ENCODE results near the gene NCS1.

NCS1 gene

DNA sequence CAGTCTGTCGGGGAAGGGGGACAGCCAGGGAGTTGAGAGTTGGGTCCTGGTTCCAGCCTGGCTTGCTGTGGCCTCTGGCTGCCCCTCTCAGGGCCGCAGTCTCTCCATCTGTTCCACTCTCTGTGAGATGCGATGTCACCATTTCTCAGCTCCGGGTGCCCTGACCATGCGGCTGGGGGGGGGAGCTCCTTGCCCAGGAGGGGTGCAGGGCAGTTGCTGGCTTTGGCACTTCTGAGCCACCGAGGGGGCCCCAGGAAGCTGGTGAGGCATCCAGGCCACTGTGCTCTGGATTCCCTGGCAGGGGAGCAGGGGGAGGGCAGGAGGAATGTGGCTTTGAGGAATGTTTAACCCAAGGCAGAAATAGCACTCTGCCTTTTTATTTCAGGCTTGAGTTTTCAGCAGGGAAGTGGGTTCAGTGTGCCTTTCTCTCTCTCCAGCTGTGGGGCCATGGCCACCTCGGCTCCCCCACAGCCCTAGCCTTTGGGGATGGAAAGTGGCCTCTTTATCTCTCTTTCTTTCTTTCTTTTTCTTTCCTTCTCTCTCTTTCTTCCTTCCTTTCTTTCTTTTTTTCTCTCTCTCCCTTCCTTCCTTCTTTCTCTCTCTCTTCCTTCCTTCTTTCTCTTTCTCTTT, 11.0 kb downstream of the NCS1 start:
- H4K20me1 ChIP-seq = peaks cover 0 to 95% (median 87%) of the 10 kb centered on the region in 11 experiments; a peak in 17 of 22 replicates
- H3K9ac ChIP-seq = peak overlapping the region in 9 of 11 experiments; percentile 1 to 51 (median 44); a peak in 12 of 22 replicates
- no peaks in the 10 kb centered on the region for H3K27me3 ChIP-seq
- H3K36me3 ChIP-seq = peaks cover 0 to 17% (median 5%) of the 10 kb centered on the region in 11 experiments; a peak in 7 of 22 replicates
- no peak overlapping the region for H3K4me3 ChIP-seq
- H3K4me2 ChIP-seq = peak overlapping the region; percentile 8 to 80 (median 62); a peak in 21 of 22 replicates
- no peak for TF ChIP-seq Cebpa-rat (IDR thresholded peaks at IDR 0.05)
- peak overlapping the region in 9 of 11 experiments; percentile 3 to 64 (median 50); a peak in 15 of 22 replicates for H3K27ac ChIP-seq
- peaks cover 33 to 56% (median 50%) of the 10 kb centered on the region in 10 experiments for H3K4me1 ChIP-seq
- no peaks in the 10 kb centered on the region for H3K9me3 ChIP-seq (replicated peaks in 1 of 11)

DNA sequence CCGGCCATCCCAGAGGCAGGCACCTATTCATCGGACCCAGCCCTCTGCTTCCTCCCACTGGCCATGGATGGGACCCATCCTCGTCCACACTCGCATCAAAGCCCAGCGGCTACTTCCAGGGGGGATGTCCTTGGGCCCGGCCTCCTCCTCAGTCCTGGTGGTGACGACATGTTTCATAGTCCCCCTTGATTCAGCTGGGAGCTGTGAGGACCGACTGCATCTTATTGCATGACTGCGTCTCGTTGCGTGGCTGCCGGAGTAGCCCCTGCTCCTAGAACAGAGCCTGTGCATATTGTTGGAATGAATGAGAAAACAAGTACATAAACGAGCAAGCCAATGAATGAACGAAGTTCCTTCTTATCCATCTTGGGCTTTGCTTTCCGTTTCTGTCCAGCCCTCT, 12.8 kb downstream of the NCS1 start:
- peak overlapping the region in 5 of 11 experiments; percentile 9 to 46 (median 31); a peak in 5 of 22 replicates for H3K9ac ChIP-seq
- no peaks in the 10 kb centered on the region for H3K9me3 ChIP-seq (replicated peaks in 1 of 11)
- TF ChIP-seq Cebpa-rat (IDR thresholded peaks at IDR 0.05) = no peak
- H3K4me3 ChIP-seq = no peak overlapping the region
- H4K20me1 ChIP-seq = peaks cover 0 to 99% (median 89%) of the 10 kb centered on the region in 11 experiments; a peak in 17 of 22 replicates
- H3K4me2 ChIP-seq = peak overlapping the region in 9 of 11 experiments; percentile 29 to 72 (median 51); a peak in 14 of 22 replicates
- peak overlapping the region in 2 of 11 experiments; percentile 1 to 21; a peak in 1 of 22 replicates for H3K27ac ChIP-seq
- H3K27me3 ChIP-seq = no peaks in the 10 kb centered on the region
- H3K4me1 ChIP-seq = peaks cover 36 to 72% (median 62%) of the 10 kb centered on the region in 10 experiments
- H3K36me3 ChIP-seq = peaks cover 0 to 17% (median 5%) of the 10 kb centered on the region in 11 experiments; a peak in 7 of 22 replicates

DNA sequence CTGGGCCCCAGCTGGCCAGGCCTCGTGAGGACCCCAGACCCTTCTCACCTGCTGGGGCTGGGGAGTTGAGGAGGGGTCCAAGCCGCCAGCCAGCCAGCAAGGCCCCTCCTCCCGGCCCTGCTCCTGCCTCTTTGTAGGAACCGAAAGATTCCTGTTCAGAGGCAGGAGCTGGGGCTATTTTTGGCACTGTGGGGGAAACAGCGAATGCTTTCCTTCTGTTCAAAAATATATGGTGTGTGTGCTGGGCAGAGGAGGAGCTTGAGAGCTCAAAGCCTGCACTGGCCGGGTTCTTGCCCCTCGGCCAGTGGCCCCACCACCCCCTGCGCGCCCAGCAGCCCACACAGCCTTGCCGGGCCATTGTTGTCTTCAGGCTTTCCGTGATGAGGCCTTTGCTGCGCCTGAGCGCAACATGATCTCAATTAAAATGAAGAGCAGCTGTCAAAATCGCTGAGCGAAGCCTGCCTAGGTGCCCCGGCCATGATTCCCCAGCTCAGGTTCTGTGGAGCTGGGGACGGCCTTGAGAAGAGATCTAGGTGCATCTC, 13.4 kb downstream of the NCS1 start:
- peak overlapping the region in 5 of 11 experiments; percentile 21 to 43 (median 27); a peak in 7 of 22 replicates for H3K27ac ChIP-seq
- peaks cover 0 to 14% (median 4%) of the 10 kb centered on the region in 11 experiments; a peak in 7 of 22 replicates for H3K36me3 ChIP-seq
- no peak for TF ChIP-seq Cebpa-rat (IDR thresholded peaks at IDR 0.05)
- no peaks in the 10 kb centered on the region for H3K27me3 ChIP-seq
- peak overlapping the region; percentile 12 to 72 (median 51); a peak in 21 of 22 replicates for H3K4me2 ChIP-seq
- H3K9ac ChIP-seq = peak overlapping the region; percentile 3 to 53 (median 23); a peak in 15 of 22 replicates
- no peaks in the 10 kb centered on the region for H3K9me3 ChIP-seq (replicated peaks in 1 of 11)
- H3K4me3 ChIP-seq = no peak overlapping the region
- peaks cover 0 to 99% (median 89%) of the 10 kb centered on the region in 11 experiments; a peak in 17 of 22 replicates for H4K20me1 ChIP-seq
- peaks cover 41 to 77% (median 67%) of the 10 kb centered on the region in 10 experiments for H3K4me1 ChIP-seq

DNA sequence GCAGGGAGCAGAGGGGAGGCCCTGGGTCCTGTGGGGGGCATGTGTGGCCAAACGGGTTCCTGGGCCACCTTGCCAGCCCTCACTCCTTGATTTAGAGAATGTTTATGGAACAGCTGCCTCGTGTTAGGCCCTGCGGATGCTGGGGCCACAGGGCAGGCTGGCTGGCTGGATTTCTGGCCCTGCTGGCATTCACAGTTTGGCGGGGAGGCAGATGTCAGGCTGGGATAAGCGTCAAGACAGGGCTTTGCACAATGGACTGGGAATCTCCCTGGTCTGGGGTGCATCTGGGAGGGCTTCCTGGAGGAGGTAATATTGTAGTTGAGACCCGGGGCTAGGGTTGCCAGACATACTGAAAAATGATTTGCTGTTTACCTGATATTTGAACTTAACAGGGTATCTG, 13.8 kb downstream of the NCS1 start:
- Histone ChIP-seq H3K27ac (peak overlapping the region in 4 of 11 experiments; percentile 21 to 40 (median 24); a peak in 4 of 22 replicates), H3K27me3 (no peaks in the 10 kb centered on the region), H3K9ac (peak overlapping the region in 10 of 11 experiments; percentile 3 to 53 (median 26); a peak in 12 of 22 replicates), H3K9me3 (replicated peaks in 1 of 11) (no peaks in the 10 kb centered on the region), H3K4me2 (peak overlapping the region; percentile 12 to 72 (median 51); a peak in 20 of 22 replicates), H3K4me3 (no peak overlapping the region), H4K20me1 (peaks cover 0 to 99% (median 90%) of the 10 kb centered on the region in 11 experiments; a peak in 18 of 22 replicates), H3K36me3 (peaks cover 0 to 10% (median 0%) of the 10 kb centered on the region in 11 experiments; a peak in 3 of 22 replicates), H3K4me1 (peaks cover 46 to 82% (median 72%) of the 10 kb centered on the region in 10 experiments)
- TF ChIP-seq Cebpa-rat (IDR thresholded peaks at IDR 0.05) = no peak

DNA sequence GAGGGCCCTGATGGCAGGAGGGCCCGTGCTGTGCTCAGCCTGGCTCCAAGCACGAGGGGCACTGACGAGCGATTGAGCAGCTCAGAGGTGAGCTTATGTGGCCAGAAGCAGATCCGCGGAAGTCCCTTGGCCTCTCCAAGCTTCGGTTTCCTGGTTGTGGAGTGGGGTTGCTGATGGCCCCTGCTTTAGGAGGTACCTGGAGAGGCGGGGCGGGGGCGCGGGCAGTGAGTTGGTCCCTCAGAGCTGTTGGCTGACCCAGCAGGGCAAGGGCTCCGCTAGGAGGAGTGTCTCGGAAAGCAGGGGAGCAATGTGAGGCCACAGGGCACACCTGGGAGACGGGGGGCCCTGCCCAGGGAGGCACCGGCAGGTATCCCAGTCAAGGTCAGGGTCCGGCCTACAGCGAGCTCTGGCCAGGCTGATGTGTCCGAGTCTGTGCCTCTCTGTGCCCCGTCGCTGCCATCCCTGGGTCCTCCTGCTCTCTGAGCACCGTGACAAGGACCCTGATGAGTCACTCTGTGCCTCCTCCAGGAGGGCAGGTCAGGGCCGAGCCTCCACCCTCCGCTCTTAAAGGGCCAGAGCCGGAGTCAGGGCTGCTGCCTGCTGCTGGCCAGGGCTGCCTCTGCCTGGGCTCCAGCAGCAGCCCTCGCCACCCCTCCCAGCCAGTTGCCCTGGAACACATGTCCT, 14.8 kb downstream of the NCS1 start:
- peak overlapping the region in 5 of 11 experiments; percentile 3 to 52 (median 28); a peak in 6 of 22 replicates for H3K9ac ChIP-seq
- H3K4me1 ChIP-seq = peaks cover 53 to 91% (median 82%) of the 10 kb centered on the region in 10 experiments
- H3K27ac ChIP-seq = peak overlapping the region in 4 of 11 experiments; percentile 17 to 38 (median 27); a peak in 6 of 22 replicates
- H3K27me3 ChIP-seq = no peaks in the 10 kb centered on the region
- no peaks in the 10 kb centered on the region for H3K9me3 ChIP-seq (replicated peaks in 1 of 11)
- TF ChIP-seq Cebpa-rat (IDR thresholded peaks at IDR 0.05) = no peak
- H4K20me1 ChIP-seq = peaks cover 0 to 100% (median 93%) of the 10 kb centered on the region in 11 experiments; a peak in 19 of 22 replicates
- peak overlapping the region; percentile 4 to 72 (median 41); a peak in 17 of 22 replicates for H3K4me2 ChIP-seq
- H3K4me3 ChIP-seq = no peak overlapping the region
- peaks cover 0 to 7% (median 0%) of the 10 kb centered on the region in 11 experiments; a peak in 1 of 22 replicates for H3K36me3 ChIP-seq

DNA sequence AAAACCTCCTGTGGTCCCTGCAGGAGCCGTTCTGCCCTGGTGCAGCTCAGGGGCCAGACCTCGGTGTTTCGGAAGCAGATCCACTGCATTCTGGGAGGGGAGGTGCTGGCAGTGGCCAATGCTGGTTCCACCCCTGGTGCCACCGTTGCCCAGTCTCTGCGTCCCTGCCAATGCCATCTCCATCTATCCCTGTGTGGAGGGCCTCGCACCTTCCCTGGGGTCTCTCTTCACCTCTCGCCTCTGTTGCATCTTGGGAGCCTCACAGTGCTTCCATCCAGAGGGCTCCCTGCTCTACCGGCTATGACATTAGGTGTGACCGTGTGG, 15.3 kb downstream of the NCS1 start:
- H3K9ac ChIP-seq = peak overlapping the region in 3 of 11 experiments; percentile 28 to 52 (median 50); a peak in 3 of 22 replicates
- H3K4me1 ChIP-seq = peaks cover 56 to 94% (median 86%) of the 10 kb centered on the region in 10 experiments
- no peaks in the 10 kb centered on the region for H3K9me3 ChIP-seq (replicated peaks in 1 of 11)
- peaks cover 0 to 100% (median 93%) of the 10 kb centered on the region in 11 experiments; a peak in 19 of 22 replicates for H4K20me1 ChIP-seq
- H3K4me3 ChIP-seq = no peak overlapping the region
- peak overlapping the region; percentile 4 to 72 (median 41); a peak in 14 of 22 replicates for H3K4me2 ChIP-seq
- H3K27me3 ChIP-seq = no peaks in the 10 kb centered on the region
- H3K36me3 ChIP-seq = 0 out of 22 replicates have a peak, but pooled peaks cover 0 to 7% (median 0%) of the 10 kb centered on the region in 11 experiments
- TF ChIP-seq Cebpa-rat (IDR thresholded peaks at IDR 0.05) = no peak
- peak overlapping the region in 3 of 11 experiments; percentile 17 to 38 (median 30); a peak in 3 of 22 replicates for H3K27ac ChIP-seq

DNA sequence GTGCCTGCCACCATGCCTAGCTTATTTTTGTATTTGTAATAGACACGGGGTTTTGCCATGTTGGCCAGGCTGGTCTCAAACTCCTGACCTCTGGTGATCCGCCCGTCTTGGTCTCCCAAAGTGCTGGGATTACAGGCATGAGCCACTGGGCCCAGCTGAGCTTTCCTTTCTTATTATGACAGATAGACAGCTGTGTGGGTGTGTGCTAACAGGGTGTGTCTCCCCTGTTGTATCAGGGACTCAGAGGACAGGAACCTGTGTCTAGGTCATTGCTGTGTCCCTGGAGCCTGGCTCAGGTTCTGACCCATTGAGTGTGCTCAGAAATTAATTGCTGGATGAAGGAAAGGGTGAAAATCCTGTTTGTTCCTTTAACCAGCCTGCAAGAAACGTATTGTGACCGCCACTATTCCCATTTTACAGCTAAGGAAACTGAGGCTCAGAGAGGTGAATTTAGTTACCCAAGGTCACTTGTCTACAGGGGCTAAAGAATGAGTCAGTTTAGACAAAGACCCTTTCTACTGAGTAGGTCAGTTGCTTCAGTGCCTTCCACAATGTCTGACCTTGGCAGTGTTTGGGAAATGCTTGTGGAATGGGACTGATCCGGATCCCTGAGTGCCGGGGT, 16.8 kb downstream of the NCS1 start:
- no peaks in the 10 kb centered on the region for H3K27me3 ChIP-seq
- peaks cover 62 to 94% (median 86%) of the 10 kb centered on the region in 10 experiments for H3K4me1 ChIP-seq

DNA sequence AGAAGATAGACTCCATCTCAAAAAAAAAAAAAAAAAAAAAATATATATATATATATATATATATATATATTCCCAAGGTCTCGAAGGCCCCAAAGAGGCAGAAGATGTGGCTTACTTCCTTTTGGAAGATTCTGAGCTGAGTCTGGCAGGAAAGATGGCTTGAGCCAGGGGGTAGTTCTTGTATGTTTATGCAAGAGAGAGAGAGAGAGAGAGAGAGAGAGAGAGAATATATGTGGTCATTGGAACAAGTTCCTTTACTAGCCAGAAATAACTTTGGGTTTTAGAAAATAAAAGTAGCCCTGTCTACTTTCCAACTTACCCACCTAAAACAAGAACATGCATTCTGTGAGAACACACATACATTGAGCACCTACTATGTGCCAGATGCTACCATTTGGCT, 17.6 kb downstream of the NCS1 start:
- Histone ChIP-seq H4K20me1 (peaks cover 0 to 100% (median 97%) of the 10 kb centered on the region in 11 experiments; a peak in 20 of 22 replicates), H3K27ac (no peak overlapping the region), H3K4me3 (no peak overlapping the region), H3K9me3 (replicated peaks in 1 of 11) (no peaks in the 10 kb centered on the region), H3K9ac (no peak overlapping the region), H3K27me3 (no peaks in the 10 kb centered on the region), H3K4me1 (peaks cover 71 to 97% (median 91%) of the 10 kb centered on the region in 10 experiments), H3K4me2 (peak overlapping the region; percentile 35 to 98 (median 89); a peak in 18 of 22 replicates), H3K36me3 (0 out of 22 replicates have a peak, but pooled peaks cover 0 to 7% (median 0%) of the 10 kb centered on the region in 11 experiments)
- TF ChIP-seq Cebpa-rat (IDR thresholded peaks at IDR 0.05) = no peak

More for the DNA sequence above, 16.8 kb downstream of the NCS1 start:
- H3K4me3 ChIP-seq = no peak overlapping the region
- no peaks in the 10 kb centered on the region for H3K9me3 ChIP-seq (replicated peaks in 1 of 11)
- H3K36me3 ChIP-seq = 0 out of 22 replicates have a peak, but pooled peaks cover 0 to 7% (median 0%) of the 10 kb centered on the region in 11 experiments
- H3K9ac ChIP-seq = no peak overlapping the region
- peak overlapping the region in 9 of 11 experiments; percentile 32 to 90 (median 48); a peak in 12 of 22 replicates for H3K4me2 ChIP-seq
- no peak for TF ChIP-seq Cebpa-rat (IDR thresholded peaks at IDR 0.05)
- no peak overlapping the region for H3K27ac ChIP-seq
- peaks cover 0 to 100% (median 94%) of the 10 kb centered on the region in 11 experiments; a peak in 20 of 22 replicates for H4K20me1 ChIP-seq
